ENCODE data around the gene FANCC. TPM values are rescaled to one million over a fixed set of nuclear protein-coding genes. Genes with fewer than 3 reads are reported as not detected.
"Not testable (repeated sequence)": the region's sequence is repeated elsewhere in the genome, so short reads cannot be mapped to it uniquely, and the experiment has no call there.

The FANCC gene
- total RNA-seq, 3 donors from 2014 or later (not counting 1 experiment from before 2014, with no cell fraction given), result 9.9 to 18.9 (median 12.8) TPM

- no peak overlapping the region for H3K4me3 ChIP-seq (ENCODE audit: low read length)
- no peak overlapping the region for H3K27ac ChIP-seq (ENCODE audit: low read length)
- Mint-ChIP-seq H3K4me1 (peaks cover 0 to 5% of the 10 kb centered on the region in 2 donors), H3K4me3 (no peak overlapping the region), H3K36me3 (no peaks in the 10 kb centered on the region), H3K27ac (no peak overlapping the region), H3K27me3 (ENCODE audit: low read depth in 2 of 2) (peaks cover 25 to 52% of the 10 kb centered on the region in 2 donors), H3K9me3 (no peaks in the 10 kb centered on the region)
- H3K27me3 ChIP-seq (ENCODE audit: control insufficient read depth, insufficient read depth, low read length), result peaks cover 3% of the 10 kb centered on the region
- TF ChIP-seq CTCF (IDR thresholded peaks at IDR 0.05), result no peak
- ATAC-seq (no peak), DNase-seq (no peak)
- no peaks in the 10 kb centered on the region for H3K4me1 ChIP-seq (ENCODE audit: control insufficient read depth, insufficient read depth, low read length)
- H3K9me3 ChIP-seq (ENCODE audit: control insufficient read depth, insufficient read depth, low read length), result no peaks in the 10 kb centered on the region
- no peaks in the 10 kb centered on the region for H3K36me3 ChIP-seq (ENCODE audit: control insufficient read depth, insufficient read depth, low read length)
- WGBS (ENCODE audit: insufficient coverage), result 95% methylated on average over 2 of the region's 2 CpGs
- intact Hi-C loops (cut with micrococcal nuclease), result no loop called here
These were observed 15.4 kb upstream of the FANCC start for GRCh38 chr9:95332860-95333259.

- DNase-seq, result no peak
- H3K9me3 ChIP-seq (ENCODE audit: control insufficient read depth, insufficient read depth, low read length), result no peaks in the 10 kb centered on the region
- no peaks in the 10 kb centered on the region for H3K36me3 ChIP-seq (ENCODE audit: control insufficient read depth, insufficient read depth, low read length)
- intact Hi-C loops (cut with micrococcal nuclease), result no loop called here
- Mint-ChIP-seq H3K27ac (no peak overlapping the region), H3K9me3 (no peaks in the 10 kb centered on the region), H3K36me3 (peaks cover 8% of the 10 kb centered on the region), H3K4me3 (no peak overlapping the region), H3K27me3 (ENCODE audit: low read depth in 2 of 2) (peaks cover 25 to 54% of the 10 kb centered on the region in 2 donors), H3K4me1 (peaks cover 0 to 5% of the 10 kb centered on the region in 2 donors)
- no peaks in the 10 kb centered on the region for H3K4me1 ChIP-seq (ENCODE audit: control insufficient read depth, insufficient read depth, low read length)
- no peak overlapping the region for H3K27ac ChIP-seq (ENCODE audit: low read length)
- H3K27me3 ChIP-seq (ENCODE audit: control insufficient read depth, insufficient read depth, low read length), result peaks cover 3% of the 10 kb centered on the region
- WGBS (ENCODE audit: insufficient coverage), result 54% methylated on average over 4 of the region's 5 CpGs
- H3K4me3 ChIP-seq (ENCODE audit: low read length), result no peak overlapping the region
- no peak for ATAC-seq
- no peak for TF ChIP-seq CTCF (IDR thresholded peaks at IDR 0.05)
These were observed 13.4 kb upstream of the FANCC start for GRCh38 chr9:95330720-95331404.

- H3K27me3 ChIP-seq (ENCODE audit: control insufficient read depth, insufficient read depth, low read length); ATAC-seq; H3K9me3 Mint-ChIP-seq; H3K4me1 Mint-ChIP-seq; intact Hi-C loops (cut with micrococcal nuclease); H3K4me3 Mint-ChIP-seq; H3K4me1 ChIP-seq (ENCODE audit: control insufficient read depth, insufficient read depth, low read length); H3K27ac Mint-ChIP-seq; H3K36me3 ChIP-seq (ENCODE audit: control insufficient read depth, insufficient read depth, low read length); H3K36me3 Mint-ChIP-seq; H3K9me3 ChIP-seq (ENCODE audit: control insufficient read depth, insufficient read depth, low read length); H3K4me3 ChIP-seq (ENCODE audit: low read length); H3K27ac ChIP-seq (ENCODE audit: low read length); DNase-seq: not testable (repeated sequence)
- H3K27me3 Mint-ChIP-seq (ENCODE audit: low read depth in 2 of 2), result peaks cover 18 to 45% of the 10 kb centered on the region in 2 donors
- WGBS (ENCODE audit: insufficient coverage), result 80% methylated on average over 6 of the region's 6 CpGs
These were observed 11.6 kb upstream of the FANCC start for GRCh38 chr9:95329061-95329460.

GRCh38 chr9:95327239-95327865 lies 9.8 kb upstream of the FANCC start:
- Histone ChIP-seq H3K27me3 (ENCODE audit: control insufficient read depth, insufficient read depth, low read length) (no peaks in the 10 kb centered on the region), H3K4me3 (ENCODE audit: low read length) (no peak overlapping the region), H3K9me3 (ENCODE audit: control insufficient read depth, insufficient read depth, low read length) (no peaks in the 10 kb centered on the region), H3K4me1 (ENCODE audit: control insufficient read depth, insufficient read depth, low read length) (no peaks in the 10 kb centered on the region), H3K36me3 (ENCODE audit: control insufficient read depth, insufficient read depth, low read length) (no peaks in the 10 kb centered on the region), H3K27ac (ENCODE audit: low read length) (no peak overlapping the region)
- intact Hi-C loops (cut with micrococcal nuclease), result no loop called here
- no peak for TF ChIP-seq CTCF (IDR thresholded peaks at IDR 0.05)
- Mint-ChIP-seq H3K9me3 (no peaks in the 10 kb centered on the region), H3K27me3 (ENCODE audit: low read depth in 2 of 2) (peaks cover 20 to 51% of the 10 kb centered on the region in 2 donors), H3K4me3 (no peak overlapping the region), H3K36me3 (peaks cover 8% of the 10 kb centered on the region), H3K4me1 (peaks cover 0 to 5% of the 10 kb centered on the region in 2 donors), H3K27ac (no peak overlapping the region)
- WGBS (ENCODE audit: insufficient coverage), result 40% methylated on average over 1 of the region's 1 CpG
- DNase-seq (no peak), ATAC-seq (no peak)

Measured in natural killer cell (primary cell).